GM19328 (cell line): ENCODE results near the gene ALDH1B1.

Experiments
- ATAC-seq: cut with Tn5 transposase; IDR thresholded peaks from one replicate; pipeline ENCODE4 v1.9.1; 2021; ENCODE audit warnings: mild to moderate bottlenecking, moderate library complexity; ENCODE audit not compliant: unreplicated experiment

The ALDH1B1 gene

GRCh38 chr9:38392235-38393127 is at the start of gene ALDH1B1:
Gene ALDH1B1, plus strand, starts transcription at chr9:38392702. Its CDS starts 3,047 bp downstream, at chr9:38395749.
- peak; percentile 99 for ATAC-seq

- ATAC-seq, result no peak
These were observed 49.5 kb upstream of the ALDH1B1 start for GRCh38 chr9:38343037-38343436.

GRCh38 chr9:38343552-38343951 is 49.0 kb upstream of the ALDH1B1 start:
- no peak for ATAC-seq

- no peak for ATAC-seq
These were observed 47.8 kb upstream of the ALDH1B1 start for GRCh38 chr9:38344566-38345324.

GRCh38 chr9:38345851-38346755 is 46.4 kb upstream of the ALDH1B1 start:
- ATAC-seq, result no peak

- no peak for ATAC-seq
These were observed 45.7 kb upstream of the ALDH1B1 start for GRCh38 chr9:38346811-38347210.

GRCh38 chr9:38347271-38347671 is 45.2 kb upstream of the ALDH1B1 start:
- ATAC-seq, result no peak

- ATAC-seq, result no peak
These were observed 44.6 kb upstream of the ALDH1B1 start for GRCh38 chr9:38347946-38348345.

GRCh38 chr9:38350529-38350928 is 42.0 kb upstream of the ALDH1B1 start:
- ATAC-seq, result no peak

- ATAC-seq, result no peak
These were observed 39.8 kb upstream of the ALDH1B1 start for GRCh38 chr9:38352530-38353328.

- no peak for ATAC-seq
These were observed 37.4 kb upstream of the ALDH1B1 start for GRCh38 chr9:38355115-38355514.

GRCh38 chr9:38355517-38356120 is 36.9 kb upstream of the ALDH1B1 start:
- ATAC-seq, result no peak

GRCh38 chr9:38356851-38357250 is 35.7 kb upstream of the ALDH1B1 start:
- ATAC-seq, result no peak

GRCh38 chr9:38357350-38358114 is 35.0 kb upstream of the ALDH1B1 start:
- ATAC-seq, result no peak

GRCh38 chr9:38358390-38359296 is 33.9 kb upstream of the ALDH1B1 start:
- ATAC-seq, result no peak

GRCh38 chr9:38359297-38359653 is 33.2 kb upstream of the ALDH1B1 start:
- ATAC-seq, result no peak

- no peak for ATAC-seq
These were observed 32.7 kb upstream of the ALDH1B1 start for GRCh38 chr9:38359689-38360385.
